ENCODE data around the gene MUCL1. TPM values are rescaled to one million over a fixed set of nuclear protein-coding genes. Genes with fewer than 3 reads are reported as not detected.

MUCL1 gene
- total and polyA plus RNA-seq, 2 donors (not counting 1 experiment from before 2014, with no cell fraction given) = not detected

- Histone ChIP-seq H3K79me2 (ENCODE audit: control insufficient read depth, insufficient read depth, low read length) (no peaks in the 10 kb centered on the region), H3K9me3 (ENCODE audit: control extremely low read depth in 1 of 3, control insufficient read depth in 2 of 3, insufficient read depth in 1 of 3, low read length in 2 of 3) (peaks cover 0 to under 1% (median 0%) of the 10 kb centered on the region in 3 donors), H3K27ac (ENCODE audit: low read length in 2 of 2) (no peak overlapping the region), H3K27me3 (replicated peaks in 1 of 4; ENCODE audit: control extremely low read depth in 1 of 4, control insufficient read depth in 3 of 4, insufficient read depth in 4 of 4, low read length in 3 of 4) (peaks cover 0 to 20% (median 6%) of the 10 kb centered on the region in 4 experiments), H3K4me3 (ENCODE audit: control extremely low read depth in 1 of 5, extremely low read depth in 1 of 5, insufficient read depth in 1 of 5, low read depth in 2 of 5, low read length in 4 of 5) (no peak overlapping the region), H3K36me3 (replicated peaks in 1 of 2; ENCODE audit: control extremely low read depth in 1 of 2, control insufficient read depth in 1 of 2, extremely low read depth in 1 of 2, insufficient read depth in 2 of 2, low read length in 1 of 2) (no peaks in the 10 kb centered on the region), H3K4me1 (ENCODE audit: control insufficient read depth in 2 of 2, insufficient read depth in 2 of 2, low read length in 2 of 2) (no peaks in the 10 kb centered on the region), H4K20me1 (ENCODE audit: control insufficient read depth, insufficient read depth, low read length, poor library complexity, severe bottlenecking) (no peaks in the 10 kb centered on the region), H2AFZ (ENCODE audit: insufficient read depth, low read depth, low read length, poor library complexity, severe bottlenecking) (no peak overlapping the region), H3K4me2 (replicated peaks; ENCODE audit: low read depth, low read length, poor library complexity, severe bottlenecking) (no peak overlapping the region), H3K9ac (ENCODE audit: low read length) (no peak overlapping the region)
- intact Hi-C loops (cut with micrococcal nuclease) = no loop called here
- ChIA-PET POLR2A (no interaction called here), CTCF (no interaction called here)
- no peak for DNase-seq
- Mint-ChIP-seq H3K4me3 (no peak overlapping the region), H3K9me3 (ENCODE audit: insufficient read depth) (no peaks in the 10 kb centered on the region), H3K4me1 (no peaks in the 10 kb centered on the region), H3K27me3 (peaks cover 51% of the 10 kb centered on the region), H3K27ac (no peak overlapping the region)
- no peak for ATAC-seq (ENCODE audit: low read depth)
- WGBS (ENCODE audit: insufficient coverage) = no CpG with 5 or more reads among the region's 1 CpG
- no peak for TF ChIP-seq EZH2 (IDR thresholded peaks at IDR 0.05; ENCODE audit: borderline replicate concordance, insufficient read depth, low read depth, low read length, poor library complexity, severe bottlenecking)
- no peak for TF ChIP-seq CTCF (IDR thresholded peaks at IDR 0.05)
Observed at GRCh38 chr12:54870048-54870447, 15.7 kb downstream of the MUCL1 start.

GRCh38 chr12:54870617-54871016, 16.3 kb downstream of the MUCL1 start:
- DNase-seq (no peak), ATAC-seq (ENCODE audit: low read depth) (no peak)
- ChIA-PET POLR2A (no interaction called here), CTCF (no interaction called here)
- Histone ChIP-seq H3K79me2 (ENCODE audit: control insufficient read depth, insufficient read depth, low read length) (no peaks in the 10 kb centered on the region), H3K27me3 (replicated peaks in 1 of 4; ENCODE audit: control extremely low read depth in 1 of 4, control insufficient read depth in 3 of 4, insufficient read depth in 4 of 4, low read length in 3 of 4) (peaks cover 0 to 20% (median 6%) of the 10 kb centered on the region in 4 experiments), H4K20me1 (ENCODE audit: control insufficient read depth, insufficient read depth, low read length, poor library complexity, severe bottlenecking) (no peaks in the 10 kb centered on the region), H3K4me3 (ENCODE audit: control extremely low read depth in 1 of 5, extremely low read depth in 1 of 5, insufficient read depth in 1 of 5, low read depth in 2 of 5, low read length in 4 of 5) (no peak overlapping the region), H3K4me2 (replicated peaks; ENCODE audit: low read depth, low read length, poor library complexity, severe bottlenecking) (no peak overlapping the region), H3K9ac (ENCODE audit: low read length) (no peak overlapping the region), H3K4me1 (ENCODE audit: control insufficient read depth in 2 of 2, insufficient read depth in 2 of 2, low read length in 2 of 2) (no peaks in the 10 kb centered on the region), H3K9me3 (ENCODE audit: control extremely low read depth in 1 of 3, control insufficient read depth in 2 of 3, insufficient read depth in 1 of 3, low read length in 2 of 3) (no peaks in the 10 kb centered on the region), H3K27ac (ENCODE audit: low read length in 2 of 2) (no peak overlapping the region), H2AFZ (ENCODE audit: insufficient read depth, low read depth, low read length, poor library complexity, severe bottlenecking) (no peak overlapping the region), H3K36me3 (replicated peaks in 1 of 2; ENCODE audit: control extremely low read depth in 1 of 2, control insufficient read depth in 1 of 2, extremely low read depth in 1 of 2, insufficient read depth in 2 of 2, low read length in 1 of 2) (no peaks in the 10 kb centered on the region)
- Mint-ChIP-seq H3K9me3 (ENCODE audit: insufficient read depth) (no peaks in the 10 kb centered on the region), H3K27me3 (peaks cover 47% of the 10 kb centered on the region), H3K27ac (no peak overlapping the region), H3K4me3 (no peak overlapping the region), H3K4me1 (no peaks in the 10 kb centered on the region)
- intact Hi-C loops (cut with micrococcal nuclease) = no loop called here
- no peak for TF ChIP-seq CTCF (IDR thresholded peaks at IDR 0.05)
- no CpG with 5 or more reads among the region's 5 CpGs for WGBS (ENCODE audit: insufficient coverage)

All from B cell (primary cell).